Lower lobe of right lung (tissue), 2 donors: ENCODE results near the gene IFRD2. TPM values are rescaled to one million over a fixed set of nuclear protein-coding genes. Genes with fewer than 3 reads are reported as not detected.

ENCODE experiments used
- ATAC-seq, 2 donors: fragments of 200-7000 bp; cut with Tn5 transposase; one replicate each; pipeline ENCODE4 v1.9.1; 2020 to 2022; ENCODE audit warnings: mild to moderate bottlenecking in 2 of 2, moderate library complexity in 2 of 2
- DNase-seq: peaks from one replicate; pipeline ENCODE4 v3.0.0-alpha.2; 2020
- H3K27ac ChIP-seq: fragments of 200-600 bp; one replicate; pipeline ENCODE4 v1.8.0; 2022
- H3K27me3 ChIP-seq: fragments of 200-600 bp; one replicate; pipeline ENCODE4 v1.8.0; 2022; ENCODE audit warnings: low read depth
- H3K36me3 ChIP-seq: fragments of 200-600 bp; one replicate; pipeline ENCODE4 v1.8.0; 2022; ENCODE audit warnings: mild to moderate bottlenecking
- H3K4me1 ChIP-seq: fragments of 200-600 bp; one replicate; pipeline ENCODE4 v1.8.0; 2022
- H3K4me3 ChIP-seq: fragments of 200-600 bp; one replicate; pipeline ENCODE4 v1.8.0; 2022; ENCODE audit warnings: mild to moderate bottlenecking
- H3K9me3 ChIP-seq: fragments of 200-600 bp; one replicate; pipeline ENCODE4 v1.8.0; 2022
- CTCF ChIP-seq: fragments of 200-600 bp; IDR thresholded peaks from one replicate; pipeline ENCODE4 v1.8.0; 2022; ENCODE audit warnings: antibody characterized with exemption, mild to moderate bottlenecking
- intact Hi-C: fragments of 100-400 bp; cut with DNase I; formaldehyde crosslinking; loops from one replicate; pipeline ENCODE4 v1.11.0; 2022
- total RNA-seq: library from RNA; stranded (reverse); fragmentation: NEBNext Ultra II Directional; extraction: Animal tissue kit (Norgen Biotek cat#: 25700); gene quantifications from one replicate; pipeline ENCODE4 v1.2.1, GENCODE V29; 2021
- donor health status: DM: no; HTN: yes; CAD: no; lungs with severe emphysema.

IFRD2 gene
- total RNA-seq, 1 donor from 2014 or later = 66.9 TPM

GRCh38 chr3:50339485-50340146 is 47.4 kb upstream of the IFRD2 start:
- Histone ChIP-seq H3K27ac (peak overlapping the region; percentile 98), H3K9me3 (no peaks in the 10 kb centered on the region)
- intact Hi-C loops = no loop called here

GRCh38 chr3:50338965-50339364 is 46.7 kb upstream of the IFRD2 start:
- peaks cover 69% of the 10 kb centered on the region for H3K4me1 ChIP-seq
- no peak for TF ChIP-seq CTCF
- H3K36me3 ChIP-seq = no peaks in the 10 kb centered on the region
- no peaks in the 10 kb centered on the region for H3K9me3 ChIP-seq
- no peaks in the 10 kb centered on the region for H3K27me3 ChIP-seq
- DNase-seq (no peak), ATAC-seq (no peak)
- intact Hi-C loops = no loop called here
- peak overlapping the region; percentile 84 for H3K4me3 ChIP-seq
- H3K27ac ChIP-seq = peak overlapping the region; percentile 98

More at GRCh38 chr3:50339485-50340146, 47.4 kb upstream of the IFRD2 start:
- Histone ChIP-seq H3K36me3 (no peaks in the 10 kb centered on the region), H3K4me3 (peak overlapping the region; percentile 84), H3K27me3 (no peaks in the 10 kb centered on the region), H3K4me1 (peaks cover 63% of the 10 kb centered on the region)
- no peak for ATAC-seq
- no peak for TF ChIP-seq CTCF
- DNase-seq = peak; percentile 48

GRCh38 chr3:50337175-50337861 is 45.1 kb upstream of the IFRD2 start:
- ATAC-seq (peak; percentile 91 to 95), DNase-seq (peak; percentile 100)
- intact Hi-C loops = no loop called here
- TF ChIP-seq CTCF = no peak
- H3K4me3 ChIP-seq = peak overlapping the region; percentile 84
- peak overlapping the region; percentile 98 for H3K27ac ChIP-seq
- H3K4me1 ChIP-seq = peaks cover 78% of the 10 kb centered on the region
- no peaks in the 10 kb centered on the region for H3K9me3 ChIP-seq
- H3K27me3 ChIP-seq = no peaks in the 10 kb centered on the region
- peaks cover 11% of the 10 kb centered on the region for H3K36me3 ChIP-seq

- DNase-seq = no peak
- intact Hi-C loops = no loop called here
- Histone ChIP-seq H3K27ac (peak overlapping the region; percentile 98), H3K27me3 (no peaks in the 10 kb centered on the region), H3K36me3 (peaks cover 18% of the 10 kb centered on the region), H3K4me1 (peaks cover 73% of the 10 kb centered on the region), H3K9me3 (no peaks in the 10 kb centered on the region), H3K4me3 (peak overlapping the region; percentile 84)
- no peak for TF ChIP-seq CTCF
- peak in 1 of 2 donors; percentile 47 for ATAC-seq
These were observed 44.4 kb upstream of the IFRD2 start for GRCh38 chr3:50336452-50337174.

- intact Hi-C loops = no loop called here
- no peaks in the 10 kb centered on the region for H3K27me3 ChIP-seq
- ATAC-seq = no peak
- DNase-seq = no peak
- peak overlapping the region; percentile 15 for H3K4me3 ChIP-seq
- peak overlapping the region; percentile 98 for H3K27ac ChIP-seq
- H3K4me1 ChIP-seq = peaks cover 55% of the 10 kb centered on the region
- no peaks in the 10 kb centered on the region for H3K9me3 ChIP-seq
- no peak for TF ChIP-seq CTCF
- peaks cover 39% of the 10 kb centered on the region for H3K36me3 ChIP-seq
These were observed 42.3 kb upstream of the IFRD2 start for GRCh38 chr3:50334339-50335075.
